Measurements from ENCODE around the gene PRR15.

The PRR15 gene

DNA sequence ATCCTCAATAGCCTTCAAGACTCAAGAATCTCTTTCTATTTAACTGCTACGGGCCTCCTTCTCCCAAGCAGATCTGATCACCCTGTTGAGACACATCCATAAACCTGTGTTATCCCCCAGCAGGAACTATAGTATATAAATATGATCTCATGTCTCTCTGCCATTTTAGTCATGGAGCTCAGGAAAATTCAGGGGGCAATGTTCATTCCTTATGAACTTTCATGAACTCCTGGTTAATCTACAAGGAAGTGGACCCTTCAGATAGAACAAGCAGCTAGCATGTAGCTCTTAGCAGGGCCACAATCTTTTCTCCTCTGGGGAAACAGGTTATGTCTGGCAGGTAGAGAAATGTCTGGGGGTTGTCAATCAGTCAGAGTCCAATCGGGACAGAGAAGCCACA lies 8.9 kb downstream of the PRR15 start:
- DNase-seq = no peak

DNA sequence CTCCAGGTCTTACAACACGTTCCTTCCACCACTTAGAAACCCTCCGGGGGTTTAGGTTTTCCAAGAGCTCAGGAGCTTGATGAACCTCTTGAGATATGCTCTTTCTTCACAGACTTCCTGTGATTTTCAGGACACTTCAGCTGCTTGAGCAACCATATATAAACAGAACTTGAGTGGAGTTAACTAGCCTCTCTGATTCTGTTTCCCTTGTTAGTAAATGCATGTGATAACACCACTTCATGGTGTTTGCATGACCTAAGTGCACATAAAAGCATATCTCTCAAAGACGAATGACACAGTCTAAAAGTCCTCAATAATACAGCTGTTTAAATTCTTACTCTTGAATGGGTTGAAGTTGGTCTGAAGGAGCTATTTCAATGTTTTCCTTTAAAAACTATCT lies 9.9 kb downstream of the PRR15 start:
- DNase-seq = no peak

DNA sequence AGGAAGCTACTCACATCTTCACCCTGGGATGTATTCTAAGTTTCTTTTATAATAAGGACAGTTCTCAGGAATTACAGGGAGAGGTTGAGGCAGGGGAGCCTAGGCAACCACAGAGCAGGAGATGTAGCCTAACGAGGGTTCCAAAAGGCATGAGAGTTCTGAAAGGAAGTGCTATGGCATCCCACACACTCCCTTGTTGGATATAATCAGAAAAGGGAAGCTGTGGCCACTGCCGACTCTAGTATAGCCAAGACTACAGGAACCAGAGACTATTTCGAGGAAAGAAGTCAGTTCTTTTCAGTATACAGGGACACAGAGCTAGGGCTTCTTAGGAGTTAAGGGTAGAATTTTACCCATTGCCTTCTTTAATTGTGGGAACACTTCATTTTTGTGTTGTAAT lies 11.0 kb downstream of the PRR15 start:
- peak; percentile 19 to 34 for DNase-seq

DNA sequence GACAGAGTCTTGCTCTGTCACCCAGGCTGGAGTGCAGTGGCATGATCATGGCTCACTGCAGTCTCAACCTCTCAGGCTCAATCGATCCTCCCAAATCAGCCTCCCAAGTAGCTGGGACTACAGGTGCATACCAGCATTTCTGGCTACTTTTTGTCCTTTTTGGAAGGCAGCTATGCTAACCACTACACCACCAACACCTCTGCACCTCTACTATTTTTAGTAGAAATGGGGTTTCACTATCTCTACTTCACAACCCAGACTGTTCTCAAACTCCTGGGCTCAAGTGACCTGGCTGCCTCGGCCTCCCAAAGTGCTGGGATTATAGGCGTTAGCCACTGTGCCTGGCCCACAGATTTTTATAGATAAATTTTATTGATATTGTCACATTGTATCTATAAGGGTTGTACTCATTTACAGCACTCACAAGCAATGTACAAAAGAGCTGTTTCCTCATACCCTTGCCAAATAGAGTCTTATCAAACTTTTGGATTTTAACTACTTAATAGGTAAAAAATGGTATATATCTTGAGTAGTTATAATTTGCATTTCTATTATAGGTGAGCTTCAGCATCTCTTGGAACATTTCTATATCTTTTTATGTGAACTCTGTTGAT lies 23.7 kb downstream of the PRR15 start:
- DNase-seq = no peak

DNA sequence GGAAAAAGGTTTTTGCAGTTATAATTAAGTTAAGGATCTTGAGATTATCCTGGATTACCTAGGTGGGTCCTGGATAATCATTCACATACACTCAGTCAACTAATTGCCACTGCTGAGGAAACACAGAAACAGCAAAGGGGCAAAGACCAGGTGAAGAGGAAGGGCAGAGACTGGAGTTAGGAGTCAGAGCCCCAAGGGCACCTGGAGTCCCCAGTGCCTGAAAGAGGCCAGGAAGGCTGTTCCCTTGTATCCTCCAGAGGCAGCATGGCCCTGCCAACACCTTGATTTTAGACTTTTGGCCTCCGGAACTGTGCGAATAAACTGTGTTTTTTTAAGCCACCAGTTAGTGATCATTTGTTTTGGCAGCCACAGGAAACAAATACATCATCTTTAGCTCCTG lies 24.6 kb downstream of the PRR15 start:
- DNase-seq = no peak

DNA sequence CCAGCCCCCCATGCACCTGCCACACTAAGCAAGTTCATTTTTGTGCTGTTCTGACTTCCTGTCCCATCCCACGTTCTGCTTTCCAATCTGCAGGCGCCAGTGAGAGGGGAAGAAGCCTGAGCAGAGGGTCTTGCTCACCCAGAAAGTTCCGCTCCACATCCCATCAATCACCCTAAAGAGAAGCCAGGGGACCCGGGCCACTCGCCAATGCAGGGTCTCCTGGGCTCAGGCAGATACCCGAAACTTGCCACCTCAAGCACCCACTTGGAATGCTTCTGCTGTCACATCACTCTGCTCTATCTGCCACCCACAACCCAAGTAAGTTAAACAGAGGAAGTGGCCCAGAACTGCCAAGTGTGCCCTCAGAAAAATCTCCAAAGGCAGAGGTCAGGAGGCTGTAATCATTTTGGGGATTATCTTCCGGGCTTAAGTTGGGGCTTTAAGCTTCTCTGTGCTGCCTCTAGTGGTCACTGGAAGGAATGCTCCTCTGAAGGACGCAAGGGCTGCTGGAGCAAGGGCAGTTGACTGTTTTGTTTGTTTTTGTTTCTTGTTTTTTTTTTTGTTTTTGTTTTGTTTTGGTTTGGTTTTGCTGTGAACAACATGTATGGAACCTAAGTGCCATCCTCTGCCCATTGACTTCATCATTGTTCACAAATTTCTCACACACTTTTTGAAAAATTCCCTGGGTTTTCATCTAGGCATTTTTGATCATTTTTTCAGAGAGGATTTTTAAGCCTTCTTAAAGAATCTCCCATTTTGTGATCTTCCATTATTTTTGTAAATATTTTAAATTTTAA lies 25.5 kb downstream of the PRR15 start:
- peak; percentile 21 to 50 for DNase-seq

DNA sequence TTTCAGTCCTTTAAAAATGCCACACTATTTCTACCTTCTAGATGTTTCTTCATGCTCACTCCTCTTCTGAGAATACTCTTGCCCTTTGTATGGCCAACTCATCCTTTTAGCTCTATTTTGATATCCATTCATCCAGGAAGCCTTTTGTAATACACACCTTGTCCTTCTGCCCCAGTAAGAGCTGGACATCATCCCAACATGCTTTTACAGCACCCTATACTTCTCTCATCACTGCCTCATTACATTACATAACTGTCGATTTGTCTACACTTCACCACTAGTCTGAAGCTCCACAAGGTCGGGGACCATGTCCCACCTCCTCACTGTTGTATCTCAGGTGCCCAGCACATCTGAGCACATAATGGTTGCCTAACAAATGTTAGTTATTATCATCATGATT lies 29.2 kb downstream of the PRR15 start:
- DNase-seq = no peak

DNA sequence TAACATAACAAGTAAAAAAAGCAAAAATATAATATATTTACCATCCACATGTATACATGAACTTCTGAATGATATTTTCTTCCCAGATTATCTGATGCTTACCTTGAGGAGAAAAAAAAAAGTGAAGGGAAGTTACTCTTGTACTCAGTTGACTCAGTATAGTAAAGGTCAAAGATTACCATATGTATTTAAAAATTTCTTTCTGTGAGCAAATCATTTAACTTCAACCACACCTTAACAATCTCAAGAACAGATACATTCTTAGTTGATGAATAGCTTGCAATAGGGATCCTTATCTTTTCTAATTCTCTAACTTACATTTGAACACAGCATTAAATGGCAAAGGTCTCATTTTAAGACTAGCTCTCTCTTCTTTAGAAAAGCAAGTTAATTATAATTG lies 29.8 kb downstream of the PRR15 start:
- DNase-seq = no peak

DNA sequence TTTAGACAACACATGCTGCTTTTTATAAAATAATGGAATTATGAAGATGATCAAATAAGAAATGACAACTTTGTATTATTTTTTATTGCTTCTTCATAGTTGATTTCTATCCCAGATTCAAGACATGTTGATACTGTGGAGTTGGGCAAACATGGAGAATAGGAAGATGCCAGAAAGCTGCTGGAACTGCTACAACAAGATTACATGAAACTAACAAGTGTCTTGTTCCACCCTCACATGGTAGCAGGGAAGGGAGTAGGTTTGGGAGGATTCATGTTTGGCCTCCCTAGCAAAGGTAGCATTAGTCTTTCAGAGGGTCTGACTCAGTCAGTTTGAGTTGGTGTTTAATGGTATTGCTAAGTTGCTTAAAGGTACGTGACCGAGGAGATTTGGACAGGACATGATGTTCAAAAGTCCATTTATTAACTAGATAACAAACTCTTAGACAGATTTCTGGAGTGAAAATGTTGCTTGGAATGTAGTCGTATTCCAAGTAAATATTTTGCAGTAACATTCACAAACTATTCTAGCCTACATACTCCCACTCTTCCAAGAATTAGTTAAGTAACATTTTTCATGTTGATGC lies 33.1 kb downstream of the PRR15 start:
- no peak for DNase-seq

DNA sequence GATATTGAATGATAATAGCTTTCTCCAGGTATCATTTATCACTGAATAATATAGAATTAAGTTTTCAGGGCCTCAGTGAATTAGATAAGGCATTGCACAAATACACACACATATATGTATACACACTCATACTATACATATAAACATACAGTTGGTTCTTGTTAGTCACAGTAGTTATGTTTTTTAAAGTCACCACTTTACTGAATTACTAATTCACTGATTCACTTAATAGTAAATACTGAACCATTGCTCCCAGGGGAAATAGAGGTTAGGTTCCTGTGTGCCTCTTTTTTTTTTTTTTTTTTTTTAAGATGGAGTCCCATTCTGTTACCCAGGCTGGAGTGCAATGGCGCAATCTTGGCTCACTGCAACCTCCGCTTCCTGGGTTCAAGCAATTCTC lies 33.6 kb downstream of the PRR15 start:
- no peak for DNase-seq

DNA sequence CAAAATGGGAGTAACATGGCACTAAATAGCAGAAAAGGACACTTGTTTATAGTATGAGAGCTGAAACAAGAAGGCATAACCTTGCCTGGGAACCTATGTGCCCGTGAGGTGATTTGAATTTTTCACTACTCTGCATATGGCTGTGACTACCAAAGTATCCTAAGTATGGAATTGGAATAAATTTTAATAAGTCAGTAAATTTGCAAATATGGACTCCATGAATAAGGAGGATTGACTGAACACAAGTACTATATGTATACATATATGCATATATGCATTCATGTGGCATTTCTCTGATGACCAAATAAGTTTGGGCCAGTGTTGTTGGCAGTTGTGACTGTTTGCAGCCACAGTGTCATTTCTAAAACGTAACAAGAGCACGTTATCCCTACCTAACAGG lies 34.5 kb downstream of the PRR15 start:
- no peak for DNase-seq

DNA sequence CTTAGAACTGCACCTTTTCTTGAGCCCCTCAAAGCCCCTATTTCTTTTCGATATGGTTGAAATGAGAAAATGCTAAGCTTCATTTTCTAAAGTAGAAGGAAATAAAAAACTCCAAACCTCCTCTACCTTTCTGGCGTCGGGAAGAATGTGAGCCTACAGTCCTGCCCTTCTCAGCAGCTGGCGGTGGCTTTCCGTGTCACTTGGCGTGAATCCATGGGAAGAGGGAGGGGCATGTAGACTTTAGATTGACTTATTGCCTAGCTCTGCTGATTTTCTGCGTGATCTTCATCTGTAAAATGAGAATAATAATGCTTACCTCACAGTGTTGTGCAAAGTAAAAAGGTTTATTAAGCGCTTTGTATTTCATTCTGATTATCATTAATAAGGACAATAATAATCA lies 35.0 kb downstream of the PRR15 start:
- DNase-seq = no peak

DNA sequence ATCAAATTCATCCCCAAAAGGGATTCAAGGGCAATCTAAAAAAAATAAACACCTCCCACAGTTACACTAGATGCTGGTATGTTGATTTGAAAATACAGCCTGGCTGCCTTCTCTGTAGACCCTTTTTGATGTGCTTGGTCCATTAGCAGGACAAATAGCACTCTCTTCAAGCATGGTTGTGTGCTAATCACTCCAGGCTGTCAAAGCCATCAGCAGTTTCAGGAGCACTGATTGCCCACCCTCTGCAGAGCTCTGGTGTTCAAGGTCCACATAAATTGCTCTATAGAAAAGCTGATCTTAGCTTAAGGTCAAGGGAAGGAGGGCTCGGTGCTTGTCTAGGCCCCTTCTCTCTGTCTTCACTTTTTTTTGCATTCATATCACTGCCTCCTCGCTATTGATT lies 35.4 kb downstream of the PRR15 start:
- DNase-seq = no peak

DNA sequence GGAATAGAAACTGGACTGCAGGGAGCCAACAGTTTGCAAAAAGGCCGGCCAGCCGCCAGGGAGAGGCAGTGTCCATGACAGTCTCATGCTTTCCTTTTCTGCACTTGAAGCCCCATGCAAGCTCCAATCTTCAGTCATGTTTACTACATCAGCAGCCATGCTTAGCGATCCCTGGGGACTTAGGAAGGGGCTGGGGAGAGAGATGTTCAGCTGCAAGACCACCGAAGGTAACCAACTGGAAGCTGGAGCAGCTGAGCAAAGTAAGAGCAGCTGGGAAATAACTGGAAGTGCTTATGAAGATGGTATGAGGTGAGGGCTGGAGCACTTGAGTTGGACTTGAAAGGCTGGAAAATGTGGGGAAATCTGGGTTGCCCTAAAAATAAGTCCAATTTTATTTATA lies 37.0 kb downstream of the PRR15 start:
- no peak for DNase-seq

DNA sequence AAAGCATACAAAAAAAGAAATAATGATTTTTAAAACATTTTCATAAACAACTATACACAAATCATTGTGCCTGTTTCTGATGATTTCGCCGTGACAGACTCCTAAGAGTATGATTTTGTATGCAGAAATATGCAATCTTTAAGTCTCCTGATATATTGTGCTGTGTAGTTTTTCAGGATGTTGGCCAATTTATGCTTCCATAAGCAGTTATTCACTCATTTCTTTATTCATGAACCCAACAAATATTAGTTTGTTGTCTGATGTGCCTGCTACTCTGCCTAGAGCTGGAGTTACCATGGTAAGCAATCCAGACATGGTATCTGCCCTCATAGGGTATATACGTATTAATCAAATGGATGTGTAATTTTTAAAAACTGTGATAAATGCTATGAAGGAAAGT lies 40.4 kb downstream of the PRR15 start:
- no peak for DNase-seq

DNA sequence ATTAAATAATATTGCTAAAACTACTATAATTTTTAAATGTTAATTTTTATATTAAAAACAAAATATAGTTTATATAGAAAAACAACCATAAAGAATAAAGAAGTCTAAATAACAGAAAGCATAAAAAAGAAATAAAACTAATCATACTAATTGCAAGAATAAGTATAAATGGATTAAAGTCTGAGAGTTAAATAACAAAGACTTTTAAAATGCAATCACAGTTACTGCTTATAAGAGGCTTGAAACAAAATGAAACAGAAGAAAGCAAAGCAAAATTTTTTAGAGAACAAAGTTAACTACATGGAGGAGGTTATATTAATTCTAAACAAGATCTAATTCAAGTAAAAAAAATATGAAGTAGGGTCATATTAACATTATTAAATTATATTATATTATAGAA lies 41.1 kb downstream of the PRR15 start:
- no peak for DNase-seq

DNA sequence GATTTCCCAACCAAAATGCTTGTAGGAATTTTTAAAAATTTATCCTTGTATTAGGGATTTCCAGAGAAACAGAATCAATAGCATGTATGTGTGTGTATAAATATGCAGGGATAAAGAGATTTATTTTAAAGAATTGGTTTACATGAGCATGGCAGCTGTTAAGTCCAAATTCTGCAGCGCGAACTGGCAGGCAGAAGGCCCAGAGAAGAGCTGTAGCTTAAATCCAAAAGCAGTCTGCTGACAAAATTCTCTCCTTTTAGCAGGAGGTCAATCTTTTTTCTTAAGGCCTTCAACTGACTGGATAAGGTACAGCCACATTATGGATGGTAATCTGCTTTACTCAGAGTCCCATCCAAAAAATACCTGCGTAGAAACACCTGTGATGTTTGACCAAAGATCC lies 42.0 kb downstream of the PRR15 start:
- no peak for DNase-seq

DNA sequence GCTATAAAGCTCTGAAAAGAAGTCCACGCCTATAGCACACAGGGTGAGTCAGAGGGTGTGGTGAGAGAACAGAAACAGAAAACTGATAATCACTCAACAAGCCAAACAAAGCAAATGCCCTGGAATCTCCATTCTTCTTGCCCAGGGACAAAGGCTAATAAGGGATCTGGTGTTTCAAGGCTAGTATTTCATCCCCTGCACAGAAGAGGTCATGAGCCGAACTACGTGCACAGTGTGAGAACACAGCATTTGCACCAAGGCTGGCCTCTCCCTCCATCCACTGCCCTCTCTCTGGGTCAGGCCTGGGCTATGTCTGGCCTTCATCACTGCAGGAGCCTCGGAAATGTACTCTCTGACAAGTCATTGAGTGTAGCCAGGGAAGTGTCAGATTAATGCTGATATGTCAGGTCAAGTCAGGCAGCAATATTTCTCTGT lies 42.7 kb downstream of the PRR15 start:
- DNase-seq = no peak

DNA sequence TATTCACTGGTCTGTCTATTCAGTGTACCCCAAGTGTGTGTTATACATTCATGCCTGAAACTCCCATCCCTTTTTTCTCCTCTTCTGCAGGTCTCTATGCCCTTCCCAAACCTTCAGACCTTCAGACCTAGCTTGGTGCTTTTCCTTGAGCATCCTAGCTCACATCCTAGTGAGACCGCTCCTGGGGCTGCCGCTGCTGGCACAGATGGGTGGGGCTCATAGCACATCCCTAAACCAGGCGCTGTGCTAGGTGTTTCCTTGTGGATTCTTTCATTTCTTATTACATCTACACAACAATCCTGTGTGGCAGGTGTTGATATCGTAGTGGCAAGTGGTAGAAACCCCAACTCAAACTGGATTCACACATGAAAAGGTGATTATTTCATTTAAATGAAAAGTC lies 43.2 kb downstream of the PRR15 start:
- DNase-seq = no peak

DNA sequence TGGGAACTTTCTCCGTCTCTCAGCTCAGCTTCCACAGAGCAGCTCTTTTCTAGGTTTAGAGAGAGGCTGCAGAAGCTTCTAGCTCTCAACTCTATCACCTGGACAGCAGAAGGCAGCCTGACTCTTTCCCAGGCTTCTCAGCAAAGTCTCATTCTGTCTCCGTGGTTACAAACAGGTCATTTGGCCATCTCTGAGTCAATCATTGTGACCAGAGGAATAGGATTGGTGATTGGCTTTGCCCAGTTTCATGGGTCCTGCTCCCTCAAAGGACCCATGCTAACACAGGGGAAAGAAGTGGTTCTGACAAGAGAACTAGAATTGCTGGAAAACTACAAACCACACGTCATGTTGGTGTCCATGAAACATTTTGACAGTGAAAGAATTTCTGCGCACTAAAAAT lies 43.6 kb downstream of the PRR15 start:
- DNase-seq = no peak

DNA sequence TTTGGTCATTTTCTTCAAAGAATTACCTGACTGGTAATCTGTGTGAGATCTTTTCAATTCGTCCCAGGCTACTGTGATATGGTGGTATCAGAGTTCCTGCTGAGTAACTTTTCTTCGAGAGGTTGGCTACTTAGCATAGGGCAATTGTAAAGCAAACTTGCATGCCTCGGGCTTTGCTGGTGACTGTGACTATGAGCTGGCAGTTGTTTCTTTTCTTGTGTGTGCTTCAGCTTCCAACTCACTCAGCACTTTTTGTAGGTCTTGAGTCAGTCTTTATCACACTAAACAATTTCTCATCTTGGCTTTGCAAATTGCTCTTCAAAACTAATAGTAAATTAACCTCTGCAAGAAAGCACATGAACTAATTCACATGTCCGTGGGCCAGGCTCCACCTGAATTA lies 44.3 kb downstream of the PRR15 start:
- DNase-seq = no peak

DNA sequence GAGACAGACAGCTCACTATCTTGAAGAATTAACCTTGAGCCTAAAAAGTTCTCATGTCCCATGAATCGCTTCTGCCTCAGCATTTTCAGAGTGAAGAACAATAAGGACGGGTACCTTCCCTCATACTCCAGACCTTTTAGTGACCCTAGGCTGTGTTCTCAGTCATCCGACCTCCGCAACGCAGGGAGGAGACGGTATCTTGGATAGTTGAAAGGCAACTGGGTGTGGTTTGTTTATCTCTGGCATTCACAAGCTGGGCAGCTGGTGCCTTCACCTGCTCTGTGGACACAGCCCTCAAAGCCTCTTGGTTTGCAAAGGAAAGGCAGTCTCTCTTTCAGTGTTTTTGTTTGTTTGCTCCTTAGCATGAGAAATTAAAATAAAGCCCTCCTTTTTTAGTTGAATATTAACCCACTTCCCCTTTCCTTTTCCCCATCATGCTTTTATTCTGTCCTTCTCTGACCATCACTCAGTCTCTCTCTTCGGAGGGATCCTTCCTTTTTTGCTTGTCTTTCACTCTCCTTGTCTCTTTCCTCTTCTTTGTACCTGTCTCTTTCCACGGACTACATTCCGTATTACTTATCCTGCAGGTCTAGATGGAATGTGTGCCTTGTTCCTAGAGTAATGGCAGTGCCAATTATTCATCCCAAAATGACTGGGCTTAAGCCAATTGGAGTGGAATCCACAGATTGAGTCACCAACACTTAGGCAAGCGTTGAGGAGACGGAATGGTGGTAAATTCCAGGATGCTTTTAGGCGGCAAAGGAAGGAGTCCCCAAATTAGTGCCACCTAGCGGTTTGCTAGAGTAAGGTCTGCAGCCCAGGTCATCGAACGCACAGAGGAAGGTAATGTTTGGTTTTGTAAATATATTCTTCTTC lies 45.8 kb downstream of the PRR15 start:
- no peak for DNase-seq

DNA sequence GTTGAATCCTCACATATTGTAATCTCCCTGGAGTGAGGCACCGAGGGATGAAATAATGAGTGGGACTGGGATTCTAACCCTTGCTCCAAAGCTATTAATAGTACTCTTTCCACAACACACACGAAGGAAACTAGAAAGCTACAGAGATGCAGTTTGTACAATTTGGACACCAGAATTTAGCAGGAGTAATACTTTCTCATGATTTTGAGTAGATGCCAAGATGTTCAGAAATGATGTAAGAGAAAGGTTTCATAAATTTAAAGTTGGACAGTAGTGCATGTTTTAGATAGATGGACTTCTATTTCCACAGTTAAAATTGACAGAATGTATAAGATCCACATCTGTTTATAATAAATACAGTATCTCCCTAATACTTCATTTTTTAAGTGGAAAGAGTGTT lies 46.5 kb downstream of the PRR15 start:
- DNase-seq = no peak
